ENCODE results near the gene TALDO1. TPM values are rescaled to one million over a fixed set of nuclear protein-coding genes. Genes with fewer than 3 reads are reported as not detected.
A peak's percentile ranks its signal among the peaks of the same experiment; 100 is the strongest.

The TALDO1 gene
- total RNA-seq, 2 donors from 2014 or later, result 201 to 242 TPM

- Mint-ChIP-seq H3K4me3 (no peak overlapping the region), H3K4me1 (ENCODE audit: low read depth in 2 of 2) (peaks cover 0 to 6% of the 10 kb centered on the region in 2 donors), H3K9me3 (no peaks in the 10 kb centered on the region), H3K27ac (no peak overlapping the region), H3K27me3 (no peaks in the 10 kb centered on the region), H3K36me3 (no peaks in the 10 kb centered on the region)
- DNase-seq (ENCODE audit: low spot score), result no peak
- ATAC-seq, result no peak
Measured at GRCh38 chr11:787084-787675, 39.9 kb downstream of the TALDO1 start.

- peaks cover 0 to 6% of the 10 kb centered on the region in 2 donors for H3K4me1 Mint-ChIP-seq (ENCODE audit: low read depth in 2 of 2)
- H3K4me3 Mint-ChIP-seq, result no peak overlapping the region
- no peaks in the 10 kb centered on the region for H3K27me3 Mint-ChIP-seq
- no peak overlapping the region for H3K27ac Mint-ChIP-seq
- DNase-seq (ENCODE audit: low spot score), result no peak
- no peaks in the 10 kb centered on the region for H3K36me3 Mint-ChIP-seq
- no peak for ATAC-seq
- H3K9me3 Mint-ChIP-seq, result no peaks in the 10 kb centered on the region
Measured at GRCh38 chr11:788009-788640, 40.9 kb downstream of the TALDO1 start.

- DNase-seq (ENCODE audit: low spot score) (no peak), ATAC-seq (no peak)
- no peak overlapping the region for H3K27ac Mint-ChIP-seq
- no peaks in the 10 kb centered on the region for H3K9me3 Mint-ChIP-seq
- no peaks in the 10 kb centered on the region for H3K36me3 Mint-ChIP-seq
- H3K4me3 Mint-ChIP-seq, result no peak overlapping the region
- H3K4me1 Mint-ChIP-seq (ENCODE audit: low read depth in 2 of 2), result peaks cover 0 to 6% of the 10 kb centered on the region in 2 donors
- H3K27me3 Mint-ChIP-seq, result no peaks in the 10 kb centered on the region
Measured at GRCh38 chr11:788953-789940, 42.0 kb downstream of the TALDO1 start.

DNA sequence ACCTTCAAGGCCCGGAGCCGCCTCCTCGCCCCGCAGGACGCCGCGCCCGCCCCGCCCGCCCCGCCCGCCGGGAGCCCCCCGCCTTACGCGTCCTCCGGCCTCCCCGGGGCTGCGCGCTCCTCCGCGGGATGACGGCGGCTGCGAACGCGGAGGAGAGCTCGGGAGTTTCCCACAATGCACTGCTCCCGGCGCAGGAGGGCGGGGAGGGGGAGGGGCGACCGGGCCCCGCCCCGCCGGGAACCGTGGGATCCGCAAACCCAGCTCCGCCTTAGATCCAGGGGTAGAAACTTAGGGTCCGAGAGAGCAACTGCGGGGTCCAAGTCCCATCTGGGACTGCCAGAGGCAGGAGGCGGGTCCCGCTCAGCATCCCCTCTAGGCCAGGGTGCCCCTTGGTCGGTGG, 42.7 kb downstream of the TALDO1 start, which contains the start of gene CEND1:
CEND1 (minus strand) TSS at position 148 of the 400 bp plus-strand sequence. CDS start 1,514 bp downstream, outside the sequence.
- no peak for DNase-seq (ENCODE audit: low spot score)
- Mint-ChIP-seq H3K4me1 (ENCODE audit: low read depth in 2 of 2) (peaks cover 0 to 6% of the 10 kb centered on the region in 2 donors), H3K27ac (no peak within 1 kb of the TSS), H3K9me3 (no peaks in the 10 kb centered on the region), H3K27me3 (no peaks in the 10 kb centered on the region), H3K36me3 (no peaks in the 10 kb centered on the region), H3K4me3 (no peak within 1 kb of the TSS)
- peak; percentile 56 to 66 for ATAC-seq

- ATAC-seq, result peak in 1 of 2 donors; percentile 1
- H3K27ac Mint-ChIP-seq, result no peak overlapping the region
- H3K27me3 Mint-ChIP-seq, result no peaks in the 10 kb centered on the region
- DNase-seq (ENCODE audit: low spot score), result no peak
- peaks cover 2 to 6% of the 10 kb centered on the region in 2 donors for H3K4me1 Mint-ChIP-seq (ENCODE audit: low read depth in 2 of 2)
- H3K4me3 Mint-ChIP-seq, result no peak overlapping the region
- H3K9me3 Mint-ChIP-seq, result no peaks in the 10 kb centered on the region
- no peaks in the 10 kb centered on the region for H3K36me3 Mint-ChIP-seq
Measured at GRCh38 chr11:790721-791564, 43.7 kb downstream of the TALDO1 start.

GRCh38 chr11:791658-792534, 44.6 kb downstream of the TALDO1 start:
- no peak for DNase-seq (ENCODE audit: low spot score)
- Mint-ChIP-seq H3K4me3 (no peak overlapping the region), H3K9me3 (no peaks in the 10 kb centered on the region), H3K27me3 (no peaks in the 10 kb centered on the region), H3K4me1 (ENCODE audit: low read depth in 2 of 2) (peaks cover 7 to 10% of the 10 kb centered on the region in 2 donors), H3K36me3 (no peaks in the 10 kb centered on the region), H3K27ac (no peak overlapping the region)
- ATAC-seq, result no peak

DNA sequence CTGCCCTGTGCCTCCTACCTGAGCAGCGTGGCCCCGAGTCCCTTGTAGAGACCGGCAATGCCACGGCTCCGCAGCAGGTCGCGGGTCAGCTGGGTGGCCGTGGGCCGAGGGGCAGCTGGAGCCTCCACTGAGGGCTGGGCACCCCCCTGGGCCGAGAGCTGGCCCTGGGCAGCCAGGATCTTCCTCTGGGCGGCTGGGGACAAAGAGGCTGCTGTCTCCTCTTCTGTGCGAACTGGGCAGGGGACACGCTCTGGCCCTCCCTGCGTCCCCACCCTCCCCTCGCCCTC, 45.2 kb downstream of the TALDO1 start:
- ATAC-seq (no peak), DNase-seq (ENCODE audit: low spot score) (no peak)
- H3K9me3 Mint-ChIP-seq, result no peaks in the 10 kb centered on the region
- peaks cover 7 to 10% of the 10 kb centered on the region in 2 donors for H3K4me1 Mint-ChIP-seq (ENCODE audit: low read depth in 2 of 2)
- no peak overlapping the region for H3K27ac Mint-ChIP-seq
- no peaks in the 10 kb centered on the region for H3K27me3 Mint-ChIP-seq
- no peaks in the 10 kb centered on the region for H3K36me3 Mint-ChIP-seq
- H3K4me3 Mint-ChIP-seq, result no peak overlapping the region

DNA sequence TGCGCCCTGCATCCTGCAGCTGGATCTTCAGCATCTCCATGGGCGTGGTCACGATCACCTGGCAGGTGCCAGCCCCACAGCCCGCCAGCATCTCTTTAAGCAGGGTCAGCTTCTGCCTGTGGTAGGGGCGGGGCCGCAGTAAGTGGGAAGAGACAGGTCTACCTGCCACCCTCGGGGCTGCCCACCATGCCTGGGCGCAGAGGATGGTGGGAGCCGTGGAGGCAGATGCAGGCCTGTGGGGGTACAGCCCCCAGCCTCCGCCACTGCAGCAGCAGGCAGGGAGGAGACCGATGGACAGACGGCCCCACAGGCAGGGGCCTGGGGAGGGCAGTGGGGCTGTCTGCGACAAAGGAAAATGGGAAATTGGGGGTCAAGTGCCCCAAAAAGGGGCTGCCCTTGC, 45.6 kb downstream of the TALDO1 start:
- Mint-ChIP-seq H3K9me3 (no peaks in the 10 kb centered on the region), H3K36me3 (no peaks in the 10 kb centered on the region), H3K27me3 (no peaks in the 10 kb centered on the region), H3K4me3 (no peak overlapping the region), H3K4me1 (ENCODE audit: low read depth in 2 of 2) (peaks cover 7 to 10% of the 10 kb centered on the region in 2 donors), H3K27ac (no peak overlapping the region)
- DNase-seq (ENCODE audit: low spot score), result no peak
- ATAC-seq, result no peak

- Mint-ChIP-seq H3K9me3 (no peaks in the 10 kb centered on the region), H3K36me3 (no peaks in the 10 kb centered on the region), H3K4me1 (ENCODE audit: low read depth in 2 of 2) (peaks cover 7 to 10% of the 10 kb centered on the region in 2 donors), H3K27me3 (no peaks in the 10 kb centered on the region), H3K4me3 (no peak overlapping the region), H3K27ac (no peak overlapping the region)
- no peak for DNase-seq (ENCODE audit: low spot score)
- ATAC-seq, result no peak
Measured at GRCh38 chr11:793556-793955, 46.3 kb downstream of the TALDO1 start.

- ATAC-seq, result no peak
- no peak for DNase-seq (ENCODE audit: low spot score)
- peaks cover 7 to 10% of the 10 kb centered on the region in 2 donors for H3K4me1 Mint-ChIP-seq (ENCODE audit: low read depth in 2 of 2)
- no peaks in the 10 kb centered on the region for H3K9me3 Mint-ChIP-seq
- H3K27me3 Mint-ChIP-seq, result no peaks in the 10 kb centered on the region
- H3K4me3 Mint-ChIP-seq, result no peak overlapping the region
- no peaks in the 10 kb centered on the region for H3K36me3 Mint-ChIP-seq
- no peak overlapping the region for H3K27ac Mint-ChIP-seq
Measured at GRCh38 chr11:794013-794765, 46.9 kb downstream of the TALDO1 start.

- Mint-ChIP-seq H3K4me1 (ENCODE audit: low read depth in 2 of 2) (peaks cover 7 to 10% of the 10 kb centered on the region in 2 donors), H3K36me3 (no peaks in the 10 kb centered on the region), H3K27me3 (no peaks in the 10 kb centered on the region), H3K4me3 (peak overlapping the region; percentile 45), H3K9me3 (no peaks in the 10 kb centered on the region), H3K27ac (no peak overlapping the region)
- ATAC-seq (no peak), DNase-seq (ENCODE audit: low spot score) (no peak)
Measured at GRCh38 chr11:794766-795633, 47.7 kb downstream of the TALDO1 start.

Measured in natural killer cell treated with Interleukin-12 subunit alpha and Interleukin-12 subunit beta and Interleukin-15 and Interleukin-18, amount 100 ng/mL, for 72 hours (primary cell).